Measurements from ENCODE around the gene APCDD1L. TPM values are rescaled to one million over a fixed set of nuclear protein-coding genes. Genes with fewer than 3 reads are reported as not detected.

The APCDD1L gene
- total and polyA plus RNA-seq, 2 of the 8 experiments (the other 6 are each of a cell fraction or from before 2014, with no cell fraction given), result 0.83 to 3.1 TPM

DNA sequence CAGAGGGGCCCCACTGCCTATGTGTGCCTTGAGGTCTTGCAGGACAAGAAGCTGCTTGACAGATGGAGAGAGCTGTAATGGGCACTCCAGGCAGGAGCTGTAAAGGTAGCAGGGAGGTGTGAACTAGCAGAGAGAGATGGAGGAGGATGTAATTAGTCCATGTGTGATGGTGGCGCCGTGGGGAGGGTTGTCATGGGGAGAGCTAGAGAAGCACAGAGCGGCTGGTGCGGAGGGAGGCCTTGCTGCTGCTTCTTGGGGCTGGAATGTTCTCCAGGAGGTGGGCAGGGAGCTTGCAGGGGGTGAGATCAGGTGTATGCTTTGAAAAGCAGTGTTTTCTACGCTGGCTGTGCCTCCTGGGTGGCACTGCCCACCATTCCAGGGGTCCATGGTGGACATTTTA is 32.1 kb downstream of the APCDD1L start (continued):
- TF ChIP-seq, protein P1, sequence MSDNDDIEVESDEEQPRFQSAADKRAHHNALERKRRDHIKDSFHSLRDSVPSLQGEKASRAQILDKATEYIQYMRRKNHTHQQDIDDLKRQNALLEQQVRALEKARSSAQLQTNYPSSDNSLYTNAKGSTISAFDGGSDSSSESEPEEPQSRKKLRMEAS (IDR thresholded peaks at IDR 0.05), result no peak
